Measurements from ENCODE around the gene EXD3. TPM values are rescaled to one million over a fixed set of nuclear protein-coding genes. Genes with fewer than 3 reads are reported as not detected.

The EXD3 gene
- total and polyA plus RNA-seq, 2 of the 13 experiments (the other 11 are each of a cell fraction or from before 2014, with no cell fraction given) = 2.7 to 4.8 TPM

DNA sequence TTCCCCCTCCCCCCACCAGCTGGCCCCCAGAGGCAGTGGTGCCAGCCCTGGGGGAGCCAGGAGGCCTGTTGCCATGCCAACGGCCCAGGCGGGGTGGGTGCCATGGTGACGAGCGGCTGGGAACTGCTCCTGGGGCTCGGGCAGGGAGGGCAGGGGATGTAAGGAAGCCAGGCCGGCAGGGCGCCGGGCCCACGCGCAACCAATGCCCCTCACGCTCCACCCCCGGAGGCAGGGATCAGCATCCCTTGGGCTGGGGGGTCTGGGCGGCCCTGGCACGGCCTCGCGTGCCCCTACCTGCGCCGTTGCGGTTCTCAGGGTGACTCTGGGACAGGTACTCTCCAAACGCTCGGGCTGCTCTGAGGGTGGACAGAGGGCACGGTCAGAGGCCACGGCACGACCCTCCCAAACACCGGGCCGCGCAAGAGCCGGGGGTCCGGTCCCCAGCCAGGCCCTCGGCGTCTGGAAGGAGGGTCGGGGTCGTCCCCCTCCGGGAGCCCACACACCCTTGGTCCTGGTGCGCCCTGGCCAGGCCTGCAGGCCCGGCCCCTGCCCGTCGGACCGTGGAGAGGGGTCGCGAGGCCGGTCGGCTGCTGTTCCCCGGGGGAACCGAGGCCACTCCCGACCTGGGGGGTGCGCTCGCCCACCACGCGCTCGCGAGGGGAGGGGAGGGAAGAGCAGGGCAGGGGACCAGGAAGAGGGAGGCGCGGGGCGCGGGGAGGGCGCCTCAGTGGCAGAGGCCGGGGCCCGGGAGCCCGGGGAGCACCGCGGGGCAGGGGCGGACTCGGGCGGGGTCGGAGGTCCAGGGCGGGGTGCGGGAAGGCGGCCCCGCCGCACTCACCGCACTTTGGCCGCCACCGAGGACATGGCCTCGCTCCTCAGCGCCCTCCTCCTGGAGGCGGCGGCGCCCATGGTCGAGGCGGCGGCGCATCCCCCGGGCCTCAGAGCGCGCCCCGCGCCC is 35.5 kb upstream of the EXD3 start (continued):
- TF ChIP-seq, protein P1, sequence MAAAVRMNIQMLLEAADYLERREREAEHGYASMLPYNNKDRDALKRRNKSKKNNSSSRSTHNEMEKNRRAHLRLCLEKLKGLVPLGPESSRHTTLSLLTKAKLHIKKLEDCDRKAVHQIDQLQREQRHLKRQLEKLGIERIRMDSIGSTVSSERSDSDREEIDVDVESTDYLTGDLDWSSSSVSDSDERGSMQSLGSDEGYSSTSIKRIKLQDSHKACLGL (CRISPR knock-in tag; IDR thresholded peaks at IDR 0.05) = peak; percentile 61; the same call in 1 of the 2 replicates
- no peak for TF ChIP-seq ISX (CRISPR knock-in tag; conservative IDR thresholded peaks at IDR 0.05)
- TF ChIP-seq ZNF225 (CRISPR knock-in tag; IDR thresholded peaks at IDR 0.05) = no peak
- 0 out of 2 replicates have a peak, but pooled peaks have one; percentile 3 for TF ChIP-seq ZNF703 (CRISPR knock-in tag; IDR thresholded peaks at IDR 0.05; ENCODE audit: borderline replicate concordance)
- TF ChIP-seq ZNF776 (CRISPR knock-in tag; IDR thresholded peaks at IDR 0.05) = 0 out of 2 replicates have a peak, but pooled peaks have one; percentile 39
- TF ChIP-seq ZSCAN25 (CRISPR knock-in tag; IDR thresholded peaks at IDR 0.05) = no peak
- TF ChIP-seq PHF8 (CRISPR knock-in tag; IDR thresholded peaks at IDR 0.05) = 0 out of 2 replicates have a peak, but pooled peaks have one; percentile 30
- TF ChIP-seq, protein P2, sequence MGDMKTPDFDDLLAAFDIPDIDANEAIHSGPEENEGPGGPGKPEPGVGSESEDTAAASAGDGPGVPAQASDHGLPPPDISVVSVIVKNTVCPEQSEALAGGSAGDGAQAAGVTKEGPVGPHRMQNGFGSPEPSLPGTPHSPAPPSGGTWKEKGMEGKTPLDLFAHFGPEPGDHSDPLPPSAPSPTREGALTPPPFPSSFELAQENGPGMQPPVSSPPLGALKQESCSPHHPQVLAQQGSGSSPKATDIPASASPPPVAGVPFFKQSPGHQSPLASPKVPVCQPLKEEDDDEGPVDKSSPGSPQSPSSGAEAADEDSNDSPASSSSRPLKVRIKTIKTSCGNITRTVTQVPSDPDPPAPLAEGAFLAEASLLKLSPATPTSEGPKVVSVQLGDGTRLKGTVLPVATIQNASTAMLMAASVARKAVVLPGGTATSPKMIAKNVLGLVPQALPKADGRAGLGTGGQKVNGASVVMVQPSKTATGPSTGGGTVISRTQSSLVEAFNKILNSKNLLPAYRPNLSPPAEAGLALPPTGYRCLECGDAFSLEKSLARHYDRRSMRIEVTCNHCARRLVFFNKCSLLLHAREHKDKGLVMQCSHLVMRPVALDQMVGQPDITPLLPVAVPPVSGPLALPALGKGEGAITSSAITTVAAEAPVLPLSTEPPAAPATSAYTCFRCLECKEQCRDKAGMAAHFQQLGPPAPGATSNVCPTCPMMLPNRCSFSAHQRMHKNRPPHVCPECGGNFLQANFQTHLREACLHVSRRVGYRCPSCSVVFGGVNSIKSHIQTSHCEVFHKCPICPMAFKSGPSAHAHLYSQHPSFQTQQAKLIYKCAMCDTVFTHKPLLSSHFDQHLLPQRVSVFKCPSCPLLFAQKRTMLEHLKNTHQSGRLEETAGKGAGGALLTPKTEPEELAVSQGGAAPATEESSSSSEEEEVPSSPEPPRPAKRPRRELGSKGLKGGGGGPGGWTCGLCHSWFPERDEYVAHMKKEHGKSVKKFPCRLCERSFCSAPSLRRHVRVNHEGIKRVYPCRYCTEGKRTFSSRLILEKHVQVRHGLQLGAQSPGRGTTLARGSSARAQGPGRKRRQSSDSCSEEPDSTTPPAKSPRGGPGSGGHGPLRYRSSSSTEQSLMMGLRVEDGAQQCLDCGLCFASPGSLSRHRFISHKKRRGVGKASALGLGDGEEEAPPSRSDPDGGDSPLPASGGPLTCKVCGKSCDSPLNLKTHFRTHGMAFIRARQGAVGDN (CRISPR knock-in tag; IDR thresholded peaks at IDR 0.05) = peak; percentile 56; the same call in 1 of the 2 replicates
- 0 out of 2 replicates have a peak, but pooled peaks have one; percentile 21 for TF ChIP-seq TBX2 (CRISPR knock-in tag; IDR thresholded peaks at IDR 0.05; ENCODE audit: borderline replicate concordance)
- TF ChIP-seq, protein P3, sequence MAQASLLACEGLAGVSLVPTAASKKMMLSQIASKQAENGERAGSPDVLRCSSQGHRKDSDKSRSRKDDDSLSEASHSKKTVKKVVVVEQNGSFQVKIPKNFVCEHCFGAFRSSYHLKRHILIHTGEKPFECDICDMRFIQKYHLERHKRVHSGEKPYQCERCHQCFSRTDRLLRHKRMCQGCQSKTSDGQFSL (CRISPR knock-in tag; IDR thresholded peaks at IDR 0.05) = peak; percentile 42; the same call in 1 of the 2 replicates
- TF ChIP-seq ZNF709 (CRISPR knock-in tag; IDR thresholded peaks at IDR 0.05) = peak; percentile 54; the same call in 1 of the 2 replicates
